ENCODE results near the gene TCAIM.

- TF ChIP-seq EZH2 (IDR thresholded peaks at IDR 0.05; ENCODE audit: low read depth, unreplicated experiment) (no peak), EZH2phosphoT487 (IDR thresholded peaks at IDR 0.05; ENCODE audit: unreplicated experiment) (no peak), CREB1 (CRISPR knock-in tag; IDR thresholded peaks at IDR 0.05; ENCODE audit: low read depth) (no peak), POLR2AphosphoS5 (IDR thresholded peaks at IDR 0.05; ENCODE audit: low read depth) (no peak), NANOG (IDR thresholded peaks at IDR 0.05; ENCODE audit: borderline replicate concordance) (no peak), ETS1 (IDR thresholded peaks at IDR 0.05) (no peak), ZNF114 (CRISPR knock-in tag; IDR thresholded peaks at IDR 0.05) (no peak), JUNB (IDR thresholded peaks at IDR 0.05; ENCODE audit: unreplicated experiment) (no peak)
- TF ChIP-seq, protein P1, sequence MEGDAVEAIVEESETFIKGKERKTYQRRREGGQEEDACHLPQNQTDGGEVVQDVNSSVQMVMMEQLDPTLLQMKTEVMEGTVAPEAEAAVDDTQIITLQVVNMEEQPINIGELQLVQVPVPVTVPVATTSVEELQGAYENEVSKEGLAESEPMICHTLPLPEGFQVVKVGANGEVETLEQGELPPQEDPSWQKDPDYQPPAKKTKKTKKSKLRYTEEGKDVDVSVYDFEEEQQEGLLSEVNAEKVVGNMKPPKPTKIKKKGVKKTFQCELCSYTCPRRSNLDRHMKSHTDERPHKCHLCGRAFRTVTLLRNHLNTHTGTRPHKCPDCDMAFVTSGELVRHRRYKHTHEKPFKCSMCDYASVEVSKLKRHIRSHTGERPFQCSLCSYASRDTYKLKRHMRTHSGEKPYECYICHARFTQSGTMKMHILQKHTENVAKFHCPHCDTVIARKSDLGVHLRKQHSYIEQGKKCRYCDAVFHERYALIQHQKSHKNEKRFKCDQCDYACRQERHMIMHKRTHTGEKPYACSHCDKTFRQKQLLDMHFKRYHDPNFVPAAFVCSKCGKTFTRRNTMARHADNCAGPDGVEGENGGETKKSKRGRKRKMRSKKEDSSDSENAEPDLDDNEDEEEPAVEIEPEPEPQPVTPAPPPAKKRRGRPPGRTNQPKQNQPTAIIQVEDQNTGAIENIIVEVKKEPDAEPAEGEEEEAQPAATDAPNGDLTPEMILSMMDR (conservative IDR thresholded peaks at IDR 0.05; ENCODE audit: low read depth in 2 of 2), result no peak
- TF ChIP-seq, protein P2, sequence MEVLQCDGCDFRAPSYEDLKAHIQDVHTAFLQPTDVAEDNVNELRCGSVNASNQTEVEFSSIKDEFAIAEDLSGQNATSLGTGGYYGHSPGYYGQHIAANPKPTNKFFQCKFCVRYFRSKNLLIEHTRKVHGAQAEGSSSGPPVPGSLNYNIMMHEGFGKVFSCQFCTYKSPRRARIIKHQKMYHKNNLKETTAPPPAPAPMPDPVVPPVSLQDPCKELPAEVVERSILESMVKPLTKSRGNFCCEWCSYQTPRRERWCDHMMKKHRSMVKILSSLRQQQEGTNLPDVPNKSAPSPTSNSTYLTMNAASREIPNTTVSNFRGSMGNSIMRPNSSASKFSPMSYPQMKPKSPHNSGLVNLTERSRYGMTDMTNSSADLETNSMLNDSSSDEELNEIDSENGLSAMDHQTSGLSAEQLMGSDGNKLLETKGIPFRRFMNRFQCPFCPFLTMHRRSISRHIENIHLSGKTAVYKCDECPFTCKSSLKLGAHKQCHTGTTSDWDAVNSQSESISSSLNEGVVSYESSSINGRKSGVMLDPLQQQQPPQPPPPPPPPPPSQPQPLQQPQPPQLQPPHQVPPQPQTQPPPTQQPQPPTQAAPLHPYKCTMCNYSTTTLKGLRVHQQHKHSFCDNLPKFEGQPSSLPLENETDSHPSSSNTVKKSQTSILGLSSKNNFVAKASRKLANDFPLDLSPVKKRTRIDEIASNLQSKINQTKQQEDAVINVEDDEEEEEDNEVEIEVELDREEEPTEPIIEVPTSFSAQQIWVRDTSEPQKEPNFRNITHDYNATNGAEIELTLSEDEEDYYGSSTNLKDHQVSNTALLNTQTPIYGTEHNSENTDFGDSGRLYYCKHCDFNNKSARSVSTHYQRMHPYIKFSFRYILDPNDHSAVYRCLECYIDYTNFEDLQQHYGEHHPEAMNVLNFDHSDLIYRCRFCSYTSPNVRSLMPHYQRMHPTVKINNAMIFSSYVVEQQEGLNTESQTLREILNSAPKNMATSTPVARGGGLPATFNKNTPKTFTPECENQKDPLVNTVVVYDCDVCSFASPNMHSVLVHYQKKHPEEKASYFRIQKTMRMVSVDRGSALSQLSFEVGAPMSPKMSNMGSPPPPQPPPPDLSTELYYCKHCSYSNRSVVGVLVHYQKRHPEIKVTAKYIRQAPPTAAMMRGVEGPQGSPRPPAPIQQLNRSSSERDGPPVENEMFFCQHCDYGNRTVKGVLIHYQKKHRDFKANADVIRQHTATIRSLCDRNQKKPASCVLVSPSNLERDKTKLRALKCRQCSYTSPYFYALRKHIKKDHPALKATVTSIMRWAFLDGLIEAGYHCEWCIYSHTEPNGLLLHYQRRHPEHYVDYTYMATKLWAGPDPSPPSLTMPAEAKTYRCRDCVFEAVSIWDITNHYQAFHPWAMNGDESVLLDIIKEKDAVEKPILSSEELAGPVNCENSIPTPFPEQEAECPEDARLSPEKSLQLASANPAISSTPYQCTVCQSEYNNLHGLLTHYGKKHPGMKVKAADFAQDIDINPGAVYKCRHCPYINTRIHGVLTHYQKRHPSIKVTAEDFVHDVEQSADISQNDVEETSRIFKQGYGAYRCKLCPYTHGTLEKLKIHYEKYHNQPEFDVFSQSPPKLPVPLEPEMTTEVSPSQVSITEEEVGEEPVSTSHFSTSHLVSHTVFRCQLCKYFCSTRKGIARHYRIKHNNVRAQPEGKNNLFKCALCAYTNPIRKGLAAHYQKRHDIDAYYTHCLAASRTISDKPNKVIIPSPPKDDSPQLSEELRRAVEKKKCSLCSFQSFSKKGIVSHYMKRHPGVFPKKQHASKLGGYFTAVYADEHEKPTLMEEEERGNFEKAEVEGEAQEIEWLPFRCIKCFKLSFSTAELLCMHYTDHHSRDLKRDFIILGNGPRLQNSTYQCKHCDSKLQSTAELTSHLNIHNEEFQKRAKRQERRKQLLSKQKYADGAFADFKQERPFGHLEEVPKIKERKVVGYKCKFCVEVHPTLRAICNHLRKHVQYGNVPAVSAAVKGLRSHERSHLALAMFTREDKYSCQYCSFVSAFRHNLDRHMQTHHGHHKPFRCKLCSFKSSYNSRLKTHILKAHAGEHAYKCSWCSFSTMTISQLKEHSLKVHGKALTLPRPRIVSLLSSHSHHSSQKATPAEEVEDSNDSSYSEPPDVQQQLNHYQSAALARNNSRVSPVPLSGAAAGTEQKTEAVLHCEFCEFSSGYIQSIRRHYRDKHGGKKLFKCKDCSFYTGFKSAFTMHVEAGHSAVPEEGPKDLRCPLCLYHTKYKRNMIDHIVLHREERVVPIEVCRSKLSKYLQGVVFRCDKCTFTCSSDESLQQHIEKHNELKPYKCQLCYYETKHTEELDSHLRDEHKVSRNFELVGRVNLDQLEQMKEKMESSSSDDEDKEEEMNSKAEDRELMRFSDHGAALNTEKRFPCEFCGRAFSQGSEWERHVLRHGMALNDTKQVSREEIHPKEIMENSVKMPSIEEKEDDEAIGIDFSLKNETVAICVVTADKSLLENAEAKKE (CRISPR knock-in tag; IDR thresholded peaks at IDR 0.05), result no peak
- TF ChIP-seq, protein P3, sequence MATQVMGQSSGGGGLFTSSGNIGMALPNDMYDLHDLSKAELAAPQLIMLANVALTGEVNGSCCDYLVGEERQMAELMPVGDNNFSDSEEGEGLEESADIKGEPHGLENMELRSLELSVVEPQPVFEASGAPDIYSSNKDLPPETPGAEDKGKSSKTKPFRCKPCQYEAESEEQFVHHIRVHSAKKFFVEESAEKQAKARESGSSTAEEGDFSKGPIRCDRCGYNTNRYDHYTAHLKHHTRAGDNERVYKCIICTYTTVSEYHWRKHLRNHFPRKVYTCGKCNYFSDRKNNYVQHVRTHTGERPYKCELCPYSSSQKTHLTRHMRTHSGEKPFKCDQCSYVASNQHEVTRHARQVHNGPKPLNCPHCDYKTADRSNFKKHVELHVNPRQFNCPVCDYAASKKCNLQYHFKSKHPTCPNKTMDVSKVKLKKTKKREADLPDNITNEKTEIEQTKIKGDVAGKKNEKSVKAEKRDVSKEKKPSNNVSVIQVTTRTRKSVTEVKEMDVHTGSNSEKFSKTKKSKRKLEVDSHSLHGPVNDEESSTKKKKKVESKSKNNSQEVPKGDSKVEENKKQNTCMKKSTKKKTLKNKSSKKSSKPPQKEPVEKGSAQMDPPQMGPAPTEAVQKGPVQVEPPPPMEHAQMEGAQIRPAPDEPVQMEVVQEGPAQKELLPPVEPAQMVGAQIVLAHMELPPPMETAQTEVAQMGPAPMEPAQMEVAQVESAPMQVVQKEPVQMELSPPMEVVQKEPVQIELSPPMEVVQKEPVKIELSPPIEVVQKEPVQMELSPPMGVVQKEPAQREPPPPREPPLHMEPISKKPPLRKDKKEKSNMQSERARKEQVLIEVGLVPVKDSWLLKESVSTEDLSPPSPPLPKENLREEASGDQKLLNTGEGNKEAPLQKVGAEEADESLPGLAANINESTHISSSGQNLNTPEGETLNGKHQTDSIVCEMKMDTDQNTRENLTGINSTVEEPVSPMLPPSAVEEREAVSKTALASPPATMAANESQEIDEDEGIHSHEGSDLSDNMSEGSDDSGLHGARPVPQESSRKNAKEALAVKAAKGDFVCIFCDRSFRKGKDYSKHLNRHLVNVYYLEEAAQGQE (IDR thresholded peaks at IDR 0.05; ENCODE audit: unreplicated experiment), result no peak
Measured at GRCh38 chr3:44444896-44445691, 106.5 kb downstream of the TCAIM start.

Data from GM23338 (cell line).